Measurements from ENCODE around the gene UGGT2. TPM values are rescaled to one million over a fixed set of nuclear protein-coding genes. Genes with fewer than 3 reads are reported as not detected.
"Not testable (repeated sequence)": the region's sequence is repeated elsewhere in the genome, so short reads cannot be mapped to it uniquely, and the experiment has no call there.

UGGT2 gene
- total and polyA plus RNA-seq, 10 donors = 2.6 to 38.9 (median 15.1) TPM

- 84 to 93% (median 90%) methylated on average over 4 of the region's 4 CpGs for WGBS, 5 donors
These were observed 289.6 kb downstream of the UGGT2 start for GRCh38 chr13:95763601-95764000.

GRCh38 chr13:95762626-95763025 is 290.6 kb downstream of the UGGT2 start:
- WGBS, 5 donors = 84 to 96% (median 91%) methylated on average over 3 of the region's 3 CpGs
- H3K9me3 ChIP-seq; H3K27ac ChIP-seq; intact Hi-C loops (cut with DNase I; ENCODE audit: low total_unique reads); H3K4me3 ChIP-seq; DNase-seq; H3K27me3 ChIP-seq (replicated peaks in 1 of 7); H3K4me1 ChIP-seq: not testable (repeated sequence)
- H3K36me3 ChIP-seq = peaks cover 0 to 99% (median 34%) of the 10 kb centered on the region in 6 donors

More at GRCh38 chr13:95763601-95764000, 289.6 kb downstream of the UGGT2 start:
- no peaks in the 10 kb centered on the region for H3K9me3 ChIP-seq
- no peak overlapping the region for H3K27ac ChIP-seq
- H3K36me3 ChIP-seq = peaks cover 0 to 99% (median 37%) of the 10 kb centered on the region in 6 donors
- H3K27me3 ChIP-seq (replicated peaks in 1 of 7) = no peaks in the 10 kb centered on the region
- H3K4me3 ChIP-seq = no peak overlapping the region
- intact Hi-C loops (cut with DNase I; ENCODE audit: low total_unique reads) = no loop called here
- no peak for TF ChIP-seq CTCF (IDR thresholded peaks at IDR 0.05 in 8 of 11, conservative IDR thresholded peaks at IDR 0.05 in 3 of 11)
- no peak for TF ChIP-seq POLR2AphosphoS5 (IDR thresholded peaks at IDR 0.05)
- TF ChIP-seq POLR2A (IDR thresholded peaks at IDR 0.05) = no peak
- no peaks in the 10 kb centered on the region for H3K4me1 ChIP-seq
- no peak for DNase-seq

GRCh38 chr13:95756072-95756471 is 297.1 kb downstream of the UGGT2 start:
- no peak for TF ChIP-seq CTCF (IDR thresholded peaks at IDR 0.05 in 8 of 11, conservative IDR thresholded peaks at IDR 0.05 in 3 of 11)
- no peak for TF ChIP-seq POLR2AphosphoS5 (IDR thresholded peaks at IDR 0.05)
- no peak for TF ChIP-seq POLR2A (IDR thresholded peaks at IDR 0.05)

GRCh38 chr13:95754069-95754468 is 299.1 kb downstream of the UGGT2 start:
- 63 to 86% (median 65%) methylated on average over 4 of the region's 4 CpGs for WGBS, 5 donors
- no peak for DNase-seq
- no peak overlapping the region for H3K27ac ChIP-seq

More at GRCh38 chr13:95756072-95756471, 297.1 kb downstream of the UGGT2 start:
- no peak for DNase-seq
- no peaks in the 10 kb centered on the region for H3K9me3 ChIP-seq
- H3K36me3 ChIP-seq = peaks cover 0 to 40% (median 4%) of the 10 kb centered on the region in 6 donors
- intact Hi-C loops (cut with DNase I; ENCODE audit: low total_unique reads) = no loop called here
- no peaks in the 10 kb centered on the region for H3K27me3 ChIP-seq (replicated peaks in 1 of 7)
- H3K27ac ChIP-seq = no peak overlapping the region
- no peak overlapping the region for H3K4me3 ChIP-seq
- H3K4me1 ChIP-seq = no peaks in the 10 kb centered on the region
- WGBS, 5 donors = 88 to 96% (median 91%) methylated on average over 5 of the region's 5 CpGs

More at GRCh38 chr13:95754069-95754468, 299.1 kb downstream of the UGGT2 start:
- H3K27me3 ChIP-seq (replicated peaks in 1 of 7) = no peaks in the 10 kb centered on the region
- peaks cover 0 to 20% (median 0%) of the 10 kb centered on the region in 6 donors for H3K36me3 ChIP-seq
- TF ChIP-seq POLR2AphosphoS5 (IDR thresholded peaks at IDR 0.05) = no peak
- TF ChIP-seq POLR2A (IDR thresholded peaks at IDR 0.05) = no peak
- TF ChIP-seq CTCF (IDR thresholded peaks at IDR 0.05 in 8 of 11, conservative IDR thresholded peaks at IDR 0.05 in 3 of 11) = no peak
- H3K9me3 ChIP-seq = no peaks in the 10 kb centered on the region
- H3K4me3 ChIP-seq = no peak overlapping the region
- intact Hi-C loops (cut with DNase I; ENCODE audit: low total_unique reads) = no loop called here
- no peaks in the 10 kb centered on the region for H3K4me1 ChIP-seq
